ENCODE results near the gene SDCBP2. TPM values are rescaled to one million over a fixed set of nuclear protein-coding genes. Genes with fewer than 3 reads are reported as not detected.

The SDCBP2 gene
- total RNA-seq, 1 experiment from 2014 or later, result 3.3 TPM

Other genes with a start within 250 kb of the SDCBP2 start
- gene PSMF1, start 210.5 kb downstream of the SDCBP2 start, total RNA-seq (2021), result 97.3 to 113 TPM (median 107 TPM) in 3 replicates
- gene TMEM74B, start 144.2 kb downstream of the SDCBP2 start, total RNA-seq (2021), result 7.3 to 10.9 TPM (median 8.4 TPM) in 3 replicates
- gene C20orf202, start 125.7 kb downstream of the SDCBP2 start, total RNA-seq (2021), result 0.11 to 0.22 TPM in 2 of 3 replicates, not detected in the other
- gene RAD21L1, start 103.1 kb downstream of the SDCBP2 start, total RNA-seq (2021), result 0.62 to 0.77 TPM (median 0.73 TPM) in 3 replicates
- gene SNPH, start 62.8 kb downstream of the SDCBP2 start, total RNA-seq (2021), result 3.5 to 4.4 TPM (median 3.6 TPM) in 3 replicates
- 197 to 218 TPM (median 201 TPM) in 3 replicates for gene FKBP1A, start 63.9 kb upstream of the SDCBP2 start, total RNA-seq (2021)
- gene NSFL1C, start 137.7 kb upstream of the SDCBP2 start, total RNA-seq (2021), result 76.7 to 85.5 TPM (median 83.2 TPM) in 3 replicates
- gene SIRPB2, start 162.3 kb upstream of the SDCBP2 start, total RNA-seq (2021), result not detected in 3 replicates
- gene SIRPD, start 228.6 kb upstream of the SDCBP2 start, total RNA-seq (2021), result not detected in 3 replicates